Measurements from ENCODE around the gene TMEM52.

DNA sequence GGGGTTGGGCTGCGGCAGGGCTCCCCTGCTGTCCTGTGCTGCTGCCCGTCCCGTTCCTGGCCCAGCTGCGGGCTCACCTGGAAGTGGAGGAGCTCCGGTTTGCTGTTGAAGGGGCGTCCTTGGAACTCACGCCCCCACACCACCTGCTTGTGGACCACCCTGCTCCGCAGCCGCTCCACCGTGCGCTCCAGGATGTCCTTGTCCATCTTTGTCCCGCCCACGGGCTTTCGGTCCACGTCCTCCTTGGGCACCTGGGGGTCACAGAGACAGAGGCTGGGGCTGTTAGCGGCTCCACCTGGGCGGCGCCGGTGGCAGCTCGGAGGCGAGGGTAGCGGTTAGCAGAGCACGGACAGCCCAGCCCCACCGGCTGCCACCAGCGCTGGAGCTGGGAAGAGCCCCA, 45.7 kb upstream of the TMEM52 start:
- TF ChIP-seq POLR2AphosphoS5 (IDR thresholded peaks at IDR 0.05) = no peak
- TF ChIP-seq, protein P1, sequence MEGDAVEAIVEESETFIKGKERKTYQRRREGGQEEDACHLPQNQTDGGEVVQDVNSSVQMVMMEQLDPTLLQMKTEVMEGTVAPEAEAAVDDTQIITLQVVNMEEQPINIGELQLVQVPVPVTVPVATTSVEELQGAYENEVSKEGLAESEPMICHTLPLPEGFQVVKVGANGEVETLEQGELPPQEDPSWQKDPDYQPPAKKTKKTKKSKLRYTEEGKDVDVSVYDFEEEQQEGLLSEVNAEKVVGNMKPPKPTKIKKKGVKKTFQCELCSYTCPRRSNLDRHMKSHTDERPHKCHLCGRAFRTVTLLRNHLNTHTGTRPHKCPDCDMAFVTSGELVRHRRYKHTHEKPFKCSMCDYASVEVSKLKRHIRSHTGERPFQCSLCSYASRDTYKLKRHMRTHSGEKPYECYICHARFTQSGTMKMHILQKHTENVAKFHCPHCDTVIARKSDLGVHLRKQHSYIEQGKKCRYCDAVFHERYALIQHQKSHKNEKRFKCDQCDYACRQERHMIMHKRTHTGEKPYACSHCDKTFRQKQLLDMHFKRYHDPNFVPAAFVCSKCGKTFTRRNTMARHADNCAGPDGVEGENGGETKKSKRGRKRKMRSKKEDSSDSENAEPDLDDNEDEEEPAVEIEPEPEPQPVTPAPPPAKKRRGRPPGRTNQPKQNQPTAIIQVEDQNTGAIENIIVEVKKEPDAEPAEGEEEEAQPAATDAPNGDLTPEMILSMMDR (IDR thresholded peaks at IDR 0.05; ENCODE audit: poor library complexity, severe bottlenecking) = no peak
- TF ChIP-seq MXI1 (conservative IDR thresholded peaks at IDR 0.05; ENCODE audit: poor library complexity, severe bottlenecking) = no peak
- TF ChIP-seq, protein P2, sequence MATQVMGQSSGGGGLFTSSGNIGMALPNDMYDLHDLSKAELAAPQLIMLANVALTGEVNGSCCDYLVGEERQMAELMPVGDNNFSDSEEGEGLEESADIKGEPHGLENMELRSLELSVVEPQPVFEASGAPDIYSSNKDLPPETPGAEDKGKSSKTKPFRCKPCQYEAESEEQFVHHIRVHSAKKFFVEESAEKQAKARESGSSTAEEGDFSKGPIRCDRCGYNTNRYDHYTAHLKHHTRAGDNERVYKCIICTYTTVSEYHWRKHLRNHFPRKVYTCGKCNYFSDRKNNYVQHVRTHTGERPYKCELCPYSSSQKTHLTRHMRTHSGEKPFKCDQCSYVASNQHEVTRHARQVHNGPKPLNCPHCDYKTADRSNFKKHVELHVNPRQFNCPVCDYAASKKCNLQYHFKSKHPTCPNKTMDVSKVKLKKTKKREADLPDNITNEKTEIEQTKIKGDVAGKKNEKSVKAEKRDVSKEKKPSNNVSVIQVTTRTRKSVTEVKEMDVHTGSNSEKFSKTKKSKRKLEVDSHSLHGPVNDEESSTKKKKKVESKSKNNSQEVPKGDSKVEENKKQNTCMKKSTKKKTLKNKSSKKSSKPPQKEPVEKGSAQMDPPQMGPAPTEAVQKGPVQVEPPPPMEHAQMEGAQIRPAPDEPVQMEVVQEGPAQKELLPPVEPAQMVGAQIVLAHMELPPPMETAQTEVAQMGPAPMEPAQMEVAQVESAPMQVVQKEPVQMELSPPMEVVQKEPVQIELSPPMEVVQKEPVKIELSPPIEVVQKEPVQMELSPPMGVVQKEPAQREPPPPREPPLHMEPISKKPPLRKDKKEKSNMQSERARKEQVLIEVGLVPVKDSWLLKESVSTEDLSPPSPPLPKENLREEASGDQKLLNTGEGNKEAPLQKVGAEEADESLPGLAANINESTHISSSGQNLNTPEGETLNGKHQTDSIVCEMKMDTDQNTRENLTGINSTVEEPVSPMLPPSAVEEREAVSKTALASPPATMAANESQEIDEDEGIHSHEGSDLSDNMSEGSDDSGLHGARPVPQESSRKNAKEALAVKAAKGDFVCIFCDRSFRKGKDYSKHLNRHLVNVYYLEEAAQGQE (IDR thresholded peaks at IDR 0.05; ENCODE audit: borderline replicate concordance) = no peak
- no peak for TF ChIP-seq EZH2 (IDR thresholded peaks at IDR 0.05; ENCODE audit: borderline replicate concordance, insufficient read depth, low read length, poor library complexity, severe bottlenecking)
- no peak for TF ChIP-seq SMC3 (conservative IDR thresholded peaks at IDR 0.05; ENCODE audit: poor library complexity)
- no peak for TF ChIP-seq RAD21 (conservative IDR thresholded peaks at IDR 0.05)
- no peak for TF ChIP-seq TAF1 (IDR thresholded peaks at IDR 0.05; ENCODE audit: low read depth)
- TF ChIP-seq EP300 (conservative IDR thresholded peaks at IDR 0.05; ENCODE audit: poor library complexity, severe bottlenecking) = no peak
